IMR-90 (cell line): ENCODE results near the gene ACP1. TPM values are rescaled to one million over a fixed set of nuclear protein-coding genes. Genes with fewer than 3 reads are reported as not detected.

Source experiments
- ATAC-seq: fragments of 200-7000 bp; cut with Tn5 transposase; 2 replicates; pipeline ENCODE4 v1.9.1; 2020; ENCODE audit warnings: low read depth, mild to moderate bottlenecking, moderate library complexity
- BruUV-seq: library from RNA; stranded (reverse); fragments of 400-500 nt; replicated peaks from 2 replicates; lab custom pipeline; 2021; lab: Mats Ljungman, UMichigan
- CTCF ChIA-PET: fragments of 300-600 bp; formaldehyde crosslinking; extraction: SDS; loops from one replicate; lab custom pipeline; 2021; ENCODE audit warnings: antibody characterized with exemption; lab: Yijun Ruan, JAX
- POLR2A ChIA-PET: fragments of 300-600 bp; sonication (Branson Sonifier 250); formaldehyde crosslinking; loops from one replicate; lab custom pipeline; 2022; ENCODE audit warnings: antibody characterized with exemption; ENCODE audit not compliant: unreplicated experiment; lab: Charles Lee
- DNase-seq: peaks from one replicate; pipeline ENCODE4 v3.0.0; 2013
- H2AFZ ChIP-seq: replicated peaks from 2 replicates; pipeline ENCODE3; 2013; ENCODE audit warnings: low read length, mild to moderate bottlenecking; ENCODE audit not compliant: poor library complexity
- H2AK5ac ChIP-seq: 2 replicates; pipeline ENCODE4 v1.6.1; 2013; ENCODE audit warnings: low read depth, low read length, inconsistent platforms
- H2AK9ac ChIP-seq: replicated peaks from 2 replicates; pipeline ENCODE3; 2013; ENCODE audit warnings: mild to moderate bottlenecking, low read depth, low read length, moderate library complexity; ENCODE audit not compliant: poor library complexity
- H2BK120ac ChIP-seq: 2 replicates; pipeline ENCODE4 v1.6.1; 2013; ENCODE audit warnings: low read depth, low read length, inconsistent platforms
- H2BK15ac ChIP-seq: 3 replicates; pipeline ENCODE4 v1.6.1; 2013; ENCODE audit warnings: low read depth, low read length, inconsistent platforms
- H2BK20ac ChIP-seq: 2 replicates; pipeline ENCODE4 v1.6.1; 2013; ENCODE audit warnings: low read depth, mild to moderate bottlenecking, inconsistent platforms, low read length, moderate library complexity
- H2BK5ac ChIP-seq: 2 replicates; pipeline ENCODE4 v1.6.1; 2013; ENCODE audit warnings: mild to moderate bottlenecking, low read depth, low read length, inconsistent platforms; ENCODE audit not compliant: poor library complexity, severe bottlenecking
- H3K14ac ChIP-seq: replicated peaks from 2 replicates; pipeline ENCODE4 v1.6.1; 2013; ENCODE audit warnings: low read depth, low read length, inconsistent platforms
- H3K18ac ChIP-seq: 2 replicates; pipeline ENCODE4 v1.6.1; 2013; ENCODE audit warnings: low read depth, low read length, control low read depth
- H3K23ac ChIP-seq: 2 replicates; pipeline ENCODE4 v1.6.1; 2013; ENCODE audit warnings: low read depth, low read length, inconsistent platforms
- H3K27ac ChIP-seq: 2 replicates; pipeline ENCODE4 v1.5.1; 2013; ENCODE audit warnings: mild to moderate bottlenecking, control low read depth, low read length; ENCODE audit not compliant: insufficient read depth
- H3K27me3 ChIP-seq: 2 replicates; pipeline ENCODE4 v1.6.1; 2013; ENCODE audit warnings: low read length; ENCODE audit not compliant: control insufficient read depth, insufficient read depth
- H3K36me3 ChIP-seq: 2 replicates; pipeline ENCODE4 v1.6.1; 2013; ENCODE audit warnings: low read length, mixed read lengths; ENCODE audit not compliant: control insufficient read depth, insufficient read depth
- H3K4ac ChIP-seq: 2 replicates; pipeline ENCODE4 v1.6.1; 2013; ENCODE audit warnings: low read depth, low read length, inconsistent platforms
- H3K4me1 ChIP-seq: 2 replicates; pipeline ENCODE4 v1.6.1; 2013; ENCODE audit warnings: low read length, mixed read lengths; ENCODE audit not compliant: control insufficient read depth, insufficient read depth
- H3K4me2 ChIP-seq: 2 replicates; pipeline ENCODE4 v1.6.1; 2013; ENCODE audit warnings: low read depth, mild to moderate bottlenecking, control low read depth, low read length, moderate library complexity
- H3K4me3 ChIP-seq: 2 replicates; pipeline ENCODE4 v1.5.1; 2013; ENCODE audit warnings: low read depth, mild to moderate bottlenecking, control low read depth, low read length, moderate library complexity; ENCODE audit not compliant: insufficient read depth
- H3K56ac ChIP-seq: 2 replicates; pipeline ENCODE4 v1.6.1; 2013; ENCODE audit warnings: low read length, inconsistent platforms; ENCODE audit not compliant: insufficient read depth; ENCODE audit errors: extremely low read depth
- H3K79me1 ChIP-seq, 2 experiments: 2 replicates each; pipeline ENCODE4 v1.6.1; 2013; ENCODE audit warnings: low read length in 2 of 2, inconsistent platforms in 1 of 2, low read depth in 1 of 2
- H3K9ac ChIP-seq: 2 replicates; pipeline ENCODE4 v1.6.1; 2013; ENCODE audit warnings: low read depth, low read length, control low read depth
- H3K9me1 ChIP-seq: 2 replicates; pipeline ENCODE4 v1.6.1; 2013; ENCODE audit warnings: low read length, inconsistent platforms; ENCODE audit not compliant: insufficient read depth
- H3K9me3 ChIP-seq: 2 replicates; pipeline ENCODE4 v1.6.1; 2013; ENCODE audit warnings: low read length; ENCODE audit not compliant: control insufficient read depth, insufficient read depth
- H4K20me1 ChIP-seq: 2 replicates; pipeline ENCODE4 v1.6.1; 2013; ENCODE audit warnings: low read length, inconsistent platforms; ENCODE audit not compliant: insufficient read depth
- H4K5ac ChIP-seq: 2 replicates; pipeline ENCODE4 v1.6.1; 2013; ENCODE audit warnings: mild to moderate bottlenecking, low read depth, low read length, control low read depth
- H4K8ac ChIP-seq, 2 experiments: 2 replicates each; pipeline ENCODE4 v1.6.1; 2013; ENCODE audit warnings: low read depth in 2 of 2, low read length in 2 of 2, control low read depth in 1 of 2, inconsistent platforms in 1 of 2
- H4K91ac ChIP-seq: 2 replicates; pipeline ENCODE4 v1.6.1; 2013; ENCODE audit warnings: low read depth, low read length, inconsistent platforms; ENCODE audit not compliant: insufficient read depth
- BHLHE40 ChIP-seq: fragments of 150-350 bp; IDR thresholded peaks from 2 replicates; pipeline ENCODE4 v1.6.1; 2016; ENCODE audit warnings: mild to moderate bottlenecking, low read depth, low read length
- CEBPB ChIP-seq: IDR thresholded peaks from 2 replicates; pipeline ENCODE4 v1.6.1; 2012; ENCODE audit warnings: low read depth, low read length, improper control_type of control experiment
- CHD1 ChIP-seq: IDR thresholded peaks from 2 replicates; pipeline ENCODE4 v1.6.1; 2012; ENCODE audit warnings: low read depth, low read length, improper control_type of control experiment
- FOS ChIP-seq: fragments of 150-350 bp; IDR thresholded peaks from 2 replicates; pipeline ENCODE4 v1.6.1; 2016; ENCODE audit warnings: low read depth, low read length
- MAFK ChIP-seq: IDR thresholded peaks from 2 replicates; pipeline ENCODE4 v1.6.1; 2012; ENCODE audit warnings: low read depth, low read length, improper control_type of control experiment
- MAZ ChIP-seq: IDR thresholded peaks from 2 replicates; pipeline ENCODE4 v1.6.1; 2012; ENCODE audit warnings: low read depth, mild to moderate bottlenecking, low read length, improper control_type of control experiment, moderate library complexity, borderline replicate concordance
- MXI1 ChIP-seq: IDR thresholded peaks from 2 replicates; pipeline ENCODE4 v1.6.1; 2012; ENCODE audit warnings: low read depth, mild to moderate bottlenecking, low read length, moderate library complexity, borderline replicate concordance
- NFE2L2 ChIP-seq: fragments of 150-350 bp; IDR thresholded peaks from 2 replicates; pipeline ENCODE4 v1.6.1; 2016; ENCODE audit warnings: low read depth, mild to moderate bottlenecking, low read length
- POLR2A ChIP-seq: IDR thresholded peaks from 2 replicates; pipeline ENCODE4 v1.6.1; 2012; ENCODE audit warnings: mild to moderate bottlenecking, low read depth, low read length
- RAD21 ChIP-seq: IDR thresholded peaks from 2 replicates; pipeline ENCODE4 v1.6.1; 2012; ENCODE audit warnings: low read length, improper control_type of control experiment
- RCOR1 ChIP-seq: IDR thresholded peaks from 2 replicates; pipeline ENCODE4 v1.6.1; 2012; ENCODE audit warnings: mild to moderate bottlenecking, low read length, improper control_type of control experiment; ENCODE audit not compliant: insufficient replicate concordance
- RFX5 ChIP-seq: IDR thresholded peaks from 2 replicates; pipeline ENCODE4 v1.8.0; 2012; ENCODE audit warnings: low read depth, mild to moderate bottlenecking, low read length, moderate library complexity
- SMC3 ChIP-seq: fragments of 150-350 bp; IDR thresholded peaks from 2 replicates; pipeline ENCODE4 v1.6.1; 2016; ENCODE audit warnings: low read depth, mild to moderate bottlenecking, antibody characterized with exemption, low read length, moderate library complexity
- WGBS, 2 experiments: methylation state at CpG; one replicate each; pipeline versions ENCODE4 v1.1.5 to v1.1.7; 2013; ENCODE audit warnings: missing lambda C conversion rate in 2 of 2; ENCODE audit not compliant: insufficient read length in 1 of 2; ENCODE audit errors: extremely low coverage in 2 of 2; 5-methylcytosine and 5-hydroxymethylcytosine counted together
- dilution Hi-C: fragments of 300-500 bp; cut with HindIII; formaldehyde crosslinking; loops from one replicate; pipeline ENCODE4 v1.14.3; 2018; ENCODE audit warnings: low sequenced_read_pairs; ENCODE audit not compliant: unreplicated experiment
- in situ Hi-C: fragments of 300-500 bp; cut with MboI; formaldehyde crosslinking; loops from 3 replicates; pipeline ENCODE4 v1.14.3; 2019; ENCODE audit warnings: low sequenced_read_pairs, inconsistent platforms, mixed read lengths
- intact Hi-C: fragments of 100-400 bp; cut with micrococcal nuclease; formaldehyde crosslinking; loops from 2 replicates; pipeline ENCODE4 v1.10.0; 2022
- polyA plus RNA-seq, 3 experiments: library from polyadenylated mRNA; depleted of rRNA; stranded (reverse); fragments of >200 nt; gene quantifications; 2 replicates each; pipeline ENCODE4 v1.2.3, GENCODE V29; 2012; ENCODE audit warnings: low replicate concordance in 1 of 3
- total RNA-seq: library from RNA; depleted of rRNA; stranded (reverse); fragments of >200 nt; gene quantifications from 2 replicates; pipeline ENCODE4 v1.2.3, GENCODE V29; 2012
- TF ChIP-seq, protein P1 (sequence below): fragments of 150-350 bp; IDR thresholded peaks from 2 replicates; pipeline ENCODE4 v1.6.1; 2017; ENCODE audit warnings: mild to moderate bottlenecking, antibody characterized with exemption, low read length, low read depth
- TF ChIP-seq, protein P2 (sequence below): fragments of 150-350 bp; IDR thresholded peaks from 2 replicates; pipeline ENCODE4 v1.6.1; 2016; ENCODE audit warnings: low read depth, mild to moderate bottlenecking, low read length, moderate library complexity, borderline replicate concordance
- TF ChIP-seq, protein P3 (sequence below): conservative IDR thresholded peaks from 2 replicates; pipeline ENCODE4 v1.5.1; 2012; ENCODE audit warnings: mild to moderate bottlenecking, low read depth, low read length, improper control_type of control experiment

ACP1 gene
- total and polyA plus RNA-seq, 2 of the 4 experiments (the other 2 are of a cell fraction), result 85.7 to 104 TPM

DNA sequence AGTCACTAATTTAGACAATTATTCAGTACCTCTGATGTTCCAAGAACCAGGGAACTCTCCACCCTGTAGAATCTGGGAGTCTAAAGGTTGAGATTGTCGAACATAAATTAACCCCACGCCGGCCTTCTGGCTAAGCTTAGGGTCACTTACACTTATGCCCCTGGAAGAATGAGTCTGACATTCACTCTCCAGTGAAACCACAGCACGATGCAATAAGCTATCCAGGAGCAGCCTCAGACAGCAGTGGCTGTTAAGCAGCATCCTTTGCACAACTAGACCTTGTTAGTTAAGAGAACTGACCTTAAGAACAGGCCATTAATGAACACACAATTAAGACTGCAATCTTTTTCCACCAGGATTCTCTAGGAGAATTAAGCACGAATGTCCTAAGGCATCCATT, 25.9 kb upstream of the ACP1 start:
- Histone ChIP-seq H3K27ac (no peak overlapping the region), H3K9me1 (peaks cover 4% of the 10 kb centered on the region; the same call in 1 of the 2 replicates), H3K9me3 (no peaks in the 10 kb centered on the region), H3K14ac (no peak overlapping the region), H3K36me3 (peaks cover 12% of the 10 kb centered on the region), H2BK5ac (no peak overlapping the region), H2AK9ac (no peak overlapping the region), H2BK15ac (no peak overlapping the region), H4K8ac (no peak overlapping the region), H4K91ac (no peak overlapping the region), H2BK20ac (no peak overlapping the region), H3K9ac (no peak overlapping the region), H2BK120ac (no peak overlapping the region), H3K23ac (no peak overlapping the region), H3K4ac (no peak overlapping the region), H3K4me1 (no peaks in the 10 kb centered on the region), H4K20me1 (no peaks in the 10 kb centered on the region), H2AK5ac (no peak overlapping the region), H3K27me3 (no peaks in the 10 kb centered on the region), H2AFZ (no peak overlapping the region), H3K79me1 (no peaks in the 10 kb centered on the region), H4K5ac (no peak overlapping the region), H3K4me3 (no peak overlapping the region), H3K4me2 (no peak overlapping the region), H3K56ac (no peak overlapping the region), H3K18ac (no peak overlapping the region)
- TF ChIP-seq NFE2L2 (no peak), SMC3 (no peak), RAD21 (no peak), RFX5 (no peak), POLR2A (no peak), MAZ (no peak), MAFK (no peak), MXI1 (no peak), RCOR1 (no peak), FOS (no peak), CEBPB (no peak), CHD1 (no peak), BHLHE40 (no peak)
- TF ChIP-seq, protein P1, sequence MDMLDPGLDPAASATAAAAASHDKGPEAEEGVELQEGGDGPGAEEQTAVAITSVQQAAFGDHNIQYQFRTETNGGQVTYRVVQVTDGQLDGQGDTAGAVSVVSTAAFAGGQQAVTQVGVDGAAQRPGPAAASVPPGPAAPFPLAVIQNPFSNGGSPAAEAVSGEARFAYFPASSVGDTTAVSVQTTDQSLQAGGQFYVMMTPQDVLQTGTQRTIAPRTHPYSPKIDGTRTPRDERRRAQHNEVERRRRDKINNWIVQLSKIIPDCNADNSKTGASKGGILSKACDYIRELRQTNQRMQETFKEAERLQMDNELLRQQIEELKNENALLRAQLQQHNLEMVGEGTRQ, result no peak
- TF ChIP-seq, protein P2, sequence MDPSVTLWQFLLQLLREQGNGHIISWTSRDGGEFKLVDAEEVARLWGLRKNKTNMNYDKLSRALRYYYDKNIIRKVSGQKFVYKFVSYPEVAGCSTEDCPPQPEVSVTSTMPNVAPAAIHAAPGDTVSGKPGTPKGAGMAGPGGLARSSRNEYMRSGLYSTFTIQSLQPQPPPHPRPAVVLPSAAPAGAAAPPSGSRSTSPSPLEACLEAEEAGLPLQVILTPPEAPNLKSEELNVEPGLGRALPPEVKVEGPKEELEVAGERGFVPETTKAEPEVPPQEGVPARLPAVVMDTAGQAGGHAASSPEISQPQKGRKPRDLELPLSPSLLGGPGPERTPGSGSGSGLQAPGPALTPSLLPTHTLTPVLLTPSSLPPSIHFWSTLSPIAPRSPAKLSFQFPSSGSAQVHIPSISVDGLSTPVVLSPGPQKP, result no peak
- TF ChIP-seq, protein P3, sequence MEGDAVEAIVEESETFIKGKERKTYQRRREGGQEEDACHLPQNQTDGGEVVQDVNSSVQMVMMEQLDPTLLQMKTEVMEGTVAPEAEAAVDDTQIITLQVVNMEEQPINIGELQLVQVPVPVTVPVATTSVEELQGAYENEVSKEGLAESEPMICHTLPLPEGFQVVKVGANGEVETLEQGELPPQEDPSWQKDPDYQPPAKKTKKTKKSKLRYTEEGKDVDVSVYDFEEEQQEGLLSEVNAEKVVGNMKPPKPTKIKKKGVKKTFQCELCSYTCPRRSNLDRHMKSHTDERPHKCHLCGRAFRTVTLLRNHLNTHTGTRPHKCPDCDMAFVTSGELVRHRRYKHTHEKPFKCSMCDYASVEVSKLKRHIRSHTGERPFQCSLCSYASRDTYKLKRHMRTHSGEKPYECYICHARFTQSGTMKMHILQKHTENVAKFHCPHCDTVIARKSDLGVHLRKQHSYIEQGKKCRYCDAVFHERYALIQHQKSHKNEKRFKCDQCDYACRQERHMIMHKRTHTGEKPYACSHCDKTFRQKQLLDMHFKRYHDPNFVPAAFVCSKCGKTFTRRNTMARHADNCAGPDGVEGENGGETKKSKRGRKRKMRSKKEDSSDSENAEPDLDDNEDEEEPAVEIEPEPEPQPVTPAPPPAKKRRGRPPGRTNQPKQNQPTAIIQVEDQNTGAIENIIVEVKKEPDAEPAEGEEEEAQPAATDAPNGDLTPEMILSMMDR, result no peak
- peak; percentile 9 for DNase-seq
- ChIA-PET CTCF (interaction anchor here (1.0 kb wide), 1 partner anchor 51 kb away, joined by 3 read pairs; no protein-coding TSS in a partner anchor), POLR2A (no interaction called here)
- in situ Hi-C loops, result no loop called here
- intact Hi-C loops, result no loop called here
- dilution Hi-C loops, result no loop called here
- no TSS peak for BruUV-seq
- ATAC-seq, result no peak; the same call in 1 of the 2 replicates
- 33% methylated on average over 1 of the region's 5 CpGs; no CpG with 5 or more reads in 1 of the 2 experiments for WGBS, 2 experiments
